T-cell (primary cell): Measurements from ENCODE around the gene ARHGEF11. TPM values are rescaled to one million over a fixed set of nuclear protein-coding genes. Genes with fewer than 3 reads are reported as not detected.

Source experiments
- ATAC-seq, 4 experiments: fragments of 200-7000 bp in 3 of 4; fragments of 150-1000 bp in 1 of 4; cut with Tn5 transposase; replicated peaks in 1 of 4; 1 replicate in 3 of 4; 2 replicates in 1 of 4; pipeline ENCODE4 v1.10.0; 2021; ENCODE audit warnings: moderate library complexity in 3 of 4, mild to moderate bottlenecking in 2 of 4, moderate number of reproducible peaks in 1 of 4
- CTCF ChIA-PET, 2 donors: fragments of 300-600 bp; sonication (Branson Sonifier 250); formaldehyde crosslinking; loops; one replicate each; lab custom pipeline; 2022; ENCODE audit warnings: antibody characterized with exemption in 2 of 2; lab: Charles Lee
- POLR2A ChIA-PET, 2 donors: fragments of 300-600 bp; sonication (Branson Sonifier 250); formaldehyde crosslinking; loops; one replicate each; lab custom pipeline; 2022; ENCODE audit warnings: antibody characterized with exemption in 2 of 2; lab: Charles Lee
- DNase-seq, 35 experiments: peaks; one replicate each; pipeline versions ENCODE4 v3.0.0 to v3.0.0-alpha.2; 2013 to 2023
- H3K27ac ChIP-seq: one replicate; pipeline ENCODE4 v1.5.1; 2013; ENCODE audit warnings: low read length
- H3K27me3 ChIP-seq, 2 experiments: replicated peaks in 1 of 2; 1 replicate in 1 of 2; 2 replicates in 1 of 2; pipeline versions ENCODE4 v1.6.1 to v1.7.0; 2013; ENCODE audit warnings: low read length in 1 of 2, mixed read lengths in 1 of 2; ENCODE audit not compliant: control insufficient read depth in 2 of 2, insufficient read depth in 2 of 2; ENCODE audit errors: extremely low read depth in 1 of 2
- H3K36me3 ChIP-seq, 2 donors: 1 replicate in 1 of 2; 2 replicates in 1 of 2; pipeline versions ENCODE4 v1.6.1 to v1.7.0; 2013; ENCODE audit warnings: low read length in 1 of 2; ENCODE audit not compliant: control insufficient read depth in 2 of 2, insufficient read depth in 1 of 2; ENCODE audit errors: extremely low read depth in 1 of 2
- H3K4me1 ChIP-seq, 2 experiments: 1 replicate in 1 of 2; 2 replicates in 1 of 2; pipeline versions ENCODE4 v1.6.1 to v1.7.0; 2013; ENCODE audit warnings: low read length in 2 of 2, mixed read lengths in 1 of 2; ENCODE audit not compliant: insufficient read depth in 2 of 2, control insufficient read depth in 1 of 2; ENCODE audit errors: extremely low read depth in 1 of 2
- H3K4me3 ChIP-seq, 2 donors: 1 replicate in 1 of 2; 2 replicates in 1 of 2; pipeline versions ENCODE4 v1.5.1 to v1.7.0; 2013; ENCODE audit warnings: mild to moderate bottlenecking in 2 of 2, low read length in 1 of 2, moderate library complexity in 1 of 2; ENCODE audit not compliant: control insufficient read depth in 1 of 2; ENCODE audit errors: extremely low read depth in 1 of 2
- H3K9me3 ChIP-seq: 2 replicates; pipeline ENCODE4 v1.7.0; 2013
- H3K27ac Mint-ChIP-seq, 2 donors: one replicate each; pipeline ENCODE4 v1.8.0; 2020 to 2021; ENCODE audit warnings: mild to moderate bottlenecking in 2 of 2, mixed read lengths in 2 of 2
- H3K27me3 Mint-ChIP-seq, 2 donors: one replicate each; pipeline ENCODE4 v1.8.0; 2021 to 2022; ENCODE audit warnings: mixed read lengths in 2 of 2
- H3K36me3 Mint-ChIP-seq: one replicate; pipeline ENCODE4 v1.8.0; 2021; ENCODE audit warnings: mixed read lengths
- H3K4me1 Mint-ChIP-seq, 3 donors: one replicate each; pipeline ENCODE4 v1.8.0; 2020 to 2022; ENCODE audit warnings: mixed read lengths in 3 of 3, mild to moderate bottlenecking in 1 of 3
- H3K4me3 Mint-ChIP-seq, 3 donors: one replicate each; pipeline ENCODE4 v1.8.0; 2020 to 2022; ENCODE audit warnings: mild to moderate bottlenecking in 3 of 3, mixed read lengths in 3 of 3, moderate library complexity in 3 of 3
- H3K9me3 Mint-ChIP-seq, 3 donors: one replicate each; pipeline ENCODE4 v1.8.0; 2020 to 2022; ENCODE audit warnings: mixed read lengths in 3 of 3
- WGBS: methylation state at CpG from one replicate; pipeline ENCODE4 v1.1.5; 2013; ENCODE audit warnings: missing lambda C conversion rate; ENCODE audit not compliant: insufficient coverage; 5-methylcytosine and 5-hydroxymethylcytosine counted together
- total RNA-seq, 35 experiments: library from RNA in 6 of 35; stranded (reverse) in 6 of 35; fragments of 120-200 nt in 1 of 35; gene quantifications; one replicate each; pipeline versions ENCODE4 v1.2.1 to v1.2.4 and lab custom pipeline; 2013 to 2026

ARHGEF11 gene
- total RNA-seq, 5 donors from 2014 or later (not counting 1 experiment from before 2014, with no cell fraction given) = 20.7 to 34.6 (median 34.1) TPM

- Mint-ChIP-seq H3K27ac (no peak overlapping the region), H3K4me1 (no peaks in the 10 kb centered on the region), H3K9me3 (no peaks in the 10 kb centered on the region), H3K27me3 (no peaks in the 10 kb centered on the region), H3K36me3 (peaks cover 73% of the 10 kb centered on the region), H3K4me3 (no peak overlapping the region)
- Histone ChIP-seq H3K36me3 (peaks cover 46 to 71% of the 10 kb centered on the region in 2 donors), H3K4me3 (no peak overlapping the region), H3K27me3 (peaks cover 0 to 6% of the 10 kb centered on the region in 2 experiments), H3K4me1 (no peaks in the 10 kb centered on the region), H3K9me3 (no peaks in the 10 kb centered on the region), H3K27ac (no peak overlapping the region)
- 91% methylated on average over 8 of the region's 8 CpGs for WGBS
- ChIA-PET CTCF (no interaction called here), POLR2A (no interaction called here)
- no peak for ATAC-seq
- no peak for DNase-seq
Measured at GRCh38 chr1:156944848-156945247, 100.7 kb downstream of the ARHGEF11 start.

GRCh38 chr1:156944268-156944667 lies 101.3 kb downstream of the ARHGEF11 start:
- 100% methylated on average over 1 of the region's 1 CpG for WGBS
- H3K4me1 Mint-ChIP-seq = no peaks in the 10 kb centered on the region
- no peak overlapping the region for H3K27ac Mint-ChIP-seq
- peaks cover 49 to 72% of the 10 kb centered on the region in 2 donors for H3K36me3 ChIP-seq
- no peaks in the 10 kb centered on the region for H3K9me3 Mint-ChIP-seq
- POLR2A ChIA-PET = no interaction called here
- H3K27me3 Mint-ChIP-seq = no peaks in the 10 kb centered on the region
- no peaks in the 10 kb centered on the region for H3K4me1 ChIP-seq
- H3K4me3 Mint-ChIP-seq = no peak overlapping the region
- H3K4me3 ChIP-seq = no peak overlapping the region
- CTCF ChIA-PET = no interaction called here
- no peaks in the 10 kb centered on the region for H3K9me3 ChIP-seq
- H3K36me3 Mint-ChIP-seq = peaks cover 69% of the 10 kb centered on the region
- no peak overlapping the region for H3K27ac ChIP-seq
- ATAC-seq (no peak), DNase-seq (no peak)
- peaks cover 0 to 9% of the 10 kb centered on the region in 2 experiments for H3K27me3 ChIP-seq

GRCh38 chr1:156943756-156944155 lies 101.8 kb downstream of the ARHGEF11 start:
- Mint-ChIP-seq H3K4me3 (no peak overlapping the region), H3K27me3 (no peaks in the 10 kb centered on the region), H3K36me3 (peaks cover 68% of the 10 kb centered on the region), H3K9me3 (no peaks in the 10 kb centered on the region), H3K4me1 (no peaks in the 10 kb centered on the region), H3K27ac (no peak overlapping the region)
- DNase-seq (no peak), ATAC-seq (no peak)
- H3K36me3 ChIP-seq = peaks cover 49 to 67% of the 10 kb centered on the region in 2 donors
- no peaks in the 10 kb centered on the region for H3K4me1 ChIP-seq
- no peak overlapping the region for H3K27ac ChIP-seq
- WGBS = 93% methylated on average over 2 of the region's 3 CpGs
- POLR2A ChIA-PET = no interaction called here
- peaks cover 0 to 9% of the 10 kb centered on the region in 2 experiments for H3K27me3 ChIP-seq
- no peak overlapping the region for H3K4me3 ChIP-seq
- CTCF ChIA-PET = no interaction called here
- no peaks in the 10 kb centered on the region for H3K9me3 ChIP-seq

GRCh38 chr1:156942576-156942975 lies 103.0 kb downstream of the ARHGEF11 start:
- Histone ChIP-seq H3K4me3 (no peak overlapping the region), H3K27me3 (peaks cover 0 to 9% of the 10 kb centered on the region in 2 experiments), H3K27ac (no peak overlapping the region), H3K9me3 (no peaks in the 10 kb centered on the region), H3K4me1 (no peaks in the 10 kb centered on the region), H3K36me3 (peaks cover 45 to 61% of the 10 kb centered on the region in 2 donors)
- H3K4me3 Mint-ChIP-seq = no peak overlapping the region
- ATAC-seq = no peak
- H3K36me3 Mint-ChIP-seq = peaks cover 68% of the 10 kb centered on the region
- ChIA-PET CTCF (no interaction called here), POLR2A (no interaction called here)
- no peaks in the 10 kb centered on the region for H3K4me1 Mint-ChIP-seq
- DNase-seq = no peak
- H3K27ac Mint-ChIP-seq = no peak overlapping the region
- 86% methylated on average over 1 of the region's 7 CpGs for WGBS
- no peaks in the 10 kb centered on the region for H3K9me3 Mint-ChIP-seq
- H3K27me3 Mint-ChIP-seq = no peaks in the 10 kb centered on the region

GRCh38 chr1:156942176-156942575 lies 103.4 kb downstream of the ARHGEF11 start:
- no peak overlapping the region for H3K27ac ChIP-seq
- H3K36me3 Mint-ChIP-seq = peaks cover 67% of the 10 kb centered on the region
- peaks cover 44 to 61% of the 10 kb centered on the region in 2 donors for H3K36me3 ChIP-seq
- H3K4me1 ChIP-seq = no peaks in the 10 kb centered on the region
- CTCF ChIA-PET = no interaction called here
- H3K27ac Mint-ChIP-seq = peak overlapping the region in 1 of 2 donors; percentile 34
- H3K4me1 Mint-ChIP-seq = no peaks in the 10 kb centered on the region
- no peak overlapping the region for H3K4me3 Mint-ChIP-seq
- no peaks in the 10 kb centered on the region for H3K9me3 Mint-ChIP-seq
- no peak overlapping the region for H3K4me3 ChIP-seq
- DNase-seq (no peak), ATAC-seq (no peak)
- H3K9me3 ChIP-seq = no peaks in the 10 kb centered on the region
- 86% methylated on average over 2 of the region's 3 CpGs for WGBS
- no peaks in the 10 kb centered on the region for H3K27me3 Mint-ChIP-seq
- peaks cover 0 to 9% of the 10 kb centered on the region in 2 experiments for H3K27me3 ChIP-seq
- POLR2A ChIA-PET = no interaction called here

GRCh38 chr1:156941675-156942074 lies 103.9 kb downstream of the ARHGEF11 start:
- Histone ChIP-seq H3K27ac (no peak overlapping the region), H3K4me1 (no peaks in the 10 kb centered on the region), H3K36me3 (peaks cover 39 to 58% of the 10 kb centered on the region in 2 donors), H3K4me3 (no peak overlapping the region), H3K9me3 (no peaks in the 10 kb centered on the region), H3K27me3 (peaks cover 0 to 9% of the 10 kb centered on the region in 2 experiments)
- Mint-ChIP-seq H3K27me3 (no peaks in the 10 kb centered on the region), H3K4me1 (no peaks in the 10 kb centered on the region), H3K4me3 (no peak overlapping the region), H3K9me3 (no peaks in the 10 kb centered on the region), H3K36me3 (peaks cover 65% of the 10 kb centered on the region), H3K27ac (no peak overlapping the region)
- ATAC-seq (no peak), DNase-seq (no peak)
- ChIA-PET CTCF (interaction anchor here in 1 of 2 donors (1.1 kb wide), 1 partner anchor 24 kb away, joined by 4 read pairs; no protein-coding TSS in a partner anchor), POLR2A (no interaction called here)
- 81% methylated on average over 7 of the region's 10 CpGs for WGBS
